Neural progenitor cell (in vitro differentiated cells): ENCODE measurements around the gene ZYG11A. TPM values are rescaled to one million over a fixed set of nuclear protein-coding genes. Genes with fewer than 3 reads are reported as not detected.

Source experiments
- DNase-seq: peaks from one replicate; pipeline ENCODE4 v3.0.0-alpha.2; 2016; ENCODE audit warnings: low spot score
- H2AFZ ChIP-seq: fragments of 200-600 bp; sonication (generic); replicated peaks from 2 replicates; pipeline ENCODE4 v1.6.1; 2016; ENCODE audit warnings: antibody characterized with exemption
- H3F3A ChIP-seq: fragments of 200-600 bp; sonication (generic); 2 replicates; pipeline ENCODE4 v1.6.1; 2016; ENCODE audit warnings: antibody characterized with exemption, low read depth
- H3K27ac ChIP-seq: fragments of 200-600 bp; sonication (generic); 2 replicates; pipeline ENCODE4 v1.5.1; 2016; ENCODE audit warnings: mild to moderate bottlenecking
- H3K27me3 ChIP-seq: fragments of 200-600 bp; sonication (generic); 2 replicates; pipeline ENCODE4 v1.6.1; 2016; ENCODE audit warnings: mild to moderate bottlenecking, moderate library complexity
- H3K36me3 ChIP-seq: fragments of 200-600 bp; sonication (generic); 2 replicates; pipeline ENCODE4 v1.5.1; 2016
- H3K4me1 ChIP-seq: fragments of 200-600 bp; sonication (generic); 2 replicates; pipeline ENCODE4 v1.6.1; 2016; ENCODE audit warnings: mixed run types
- H3K4me2 ChIP-seq: fragments of 200-600 bp; sonication (generic); 2 replicates; pipeline ENCODE4 v1.6.1; 2016
- H3K4me3 ChIP-seq: fragments of 200-600 bp; sonication (generic); 2 replicates; pipeline ENCODE4 v1.5.1; 2016
- H3K79me2 ChIP-seq: fragments of 200-600 bp; sonication (generic); 2 replicates; pipeline ENCODE4 v1.6.1; 2016; ENCODE audit warnings: low read depth
- H3K9ac ChIP-seq: fragments of 200-600 bp; sonication (generic); 2 replicates; pipeline ENCODE4 v1.6.1; 2016
- H3K9me3 ChIP-seq: fragments of 200-600 bp; sonication (generic); 2 replicates; pipeline ENCODE4 v1.5.1; 2016; ENCODE audit warnings: low read depth
- H4K20me1 ChIP-seq: fragments of 200-600 bp; sonication (generic); 2 replicates; pipeline ENCODE4 v1.6.1; 2016; ENCODE audit warnings: low read depth
- H3K27ac Mint-ChIP-seq: 3 replicates; pipeline ENCODE4 v1.8.0; 2021; ENCODE audit warnings: mixed read lengths
- H3K27me3 Mint-ChIP-seq: 2 replicates; pipeline ENCODE4 v1.8.0; 2022; ENCODE audit warnings: low read depth, mild to moderate bottlenecking, inconsistent platforms, moderate library complexity, mixed read lengths; ENCODE audit not compliant: insufficient read depth
- H3K36me3 Mint-ChIP-seq: 3 replicates; pipeline ENCODE4 v1.8.0; 2021; ENCODE audit warnings: mixed read lengths
- H3K4me1 Mint-ChIP-seq: 3 replicates; pipeline ENCODE4 v1.8.0; 2021; ENCODE audit warnings: mixed read lengths
- H3K4me3 Mint-ChIP-seq: 3 replicates; pipeline ENCODE4 v1.8.0; 2021; ENCODE audit warnings: mild to moderate bottlenecking, moderate library complexity, mixed read lengths
- H3K9me3 Mint-ChIP-seq: 3 replicates; pipeline ENCODE4 v1.8.0; 2020; ENCODE audit warnings: mixed read lengths
- EZH2 ChIP-seq: fragments of 200-600 bp; sonication (generic); IDR thresholded peaks from 2 replicates; pipeline ENCODE4 v1.6.1; 2017; ENCODE audit warnings: antibody characterized with exemption, mild to moderate bottlenecking, moderate library complexity
- EZH2phosphoT487 ChIP-seq: fragments of 200-600 bp; sonication (generic); IDR thresholded peaks from 2 replicates; pipeline ENCODE4 v1.6.1; 2017; ENCODE audit warnings: antibody characterized with exemption
- total RNA-seq: library from RNA; depleted of rRNA; stranded (reverse); fragments of >200 nt; gene quantifications from 2 replicates; pipeline ENCODE4 v1.2.3, GENCODE V29; 2015; ENCODE audit warnings: low replicate concordance
- TF ChIP-seq, protein P1 (sequence below): fragments of 200-600 bp; sonication (generic); IDR thresholded peaks from 2 replicates; pipeline ENCODE4 v1.5.1; 2017; ENCODE audit warnings: antibody characterized with exemption, mild to moderate bottlenecking

ZYG11A gene
- total RNA-seq, 1 donor from 2014 or later = 0.52 TPM

DNA sequence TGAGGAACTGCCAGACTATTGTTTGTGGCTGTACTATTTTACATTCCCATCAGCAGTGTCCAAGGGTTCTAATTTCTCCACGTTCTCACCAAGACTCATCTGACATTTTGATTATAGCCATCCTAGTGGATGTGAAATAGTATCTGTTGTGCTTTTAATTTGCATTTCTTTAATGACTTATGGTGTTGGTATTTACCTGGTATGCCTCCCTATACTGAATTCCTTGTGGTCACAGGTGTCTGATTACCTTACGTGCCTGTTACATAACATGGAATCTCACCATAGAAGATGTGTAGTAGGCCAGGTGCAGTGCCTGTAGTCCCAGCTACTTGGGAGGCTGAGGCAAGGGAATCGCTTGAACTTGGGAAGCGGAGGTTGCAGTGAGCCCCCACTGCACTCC is 13.5 kb downstream of the ZYG11A start:
- no peak overlapping the region for H2AFZ ChIP-seq

DNA sequence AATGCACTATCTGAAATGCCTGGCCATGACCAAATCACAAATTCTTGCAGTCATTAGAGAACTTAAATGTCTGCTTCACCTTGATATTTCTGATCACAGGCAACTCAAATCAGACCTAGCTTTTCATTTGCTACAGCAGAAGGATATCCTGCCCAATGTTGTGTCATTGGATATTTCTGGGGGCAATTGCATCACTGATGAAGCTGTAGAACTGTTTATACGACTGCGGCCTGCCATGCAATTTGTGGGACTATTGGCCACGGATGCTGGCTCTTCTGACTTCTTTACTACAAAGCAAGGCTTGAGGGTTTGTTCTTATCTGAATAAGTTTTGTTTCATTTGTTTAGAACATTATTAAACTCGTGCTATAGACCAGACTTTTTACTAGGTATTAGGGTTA is 14.9 kb downstream of the ZYG11A start:
- TF ChIP-seq EZH2 (no peak), EZH2phosphoT487 (no peak)
- TF ChIP-seq, protein P1, sequence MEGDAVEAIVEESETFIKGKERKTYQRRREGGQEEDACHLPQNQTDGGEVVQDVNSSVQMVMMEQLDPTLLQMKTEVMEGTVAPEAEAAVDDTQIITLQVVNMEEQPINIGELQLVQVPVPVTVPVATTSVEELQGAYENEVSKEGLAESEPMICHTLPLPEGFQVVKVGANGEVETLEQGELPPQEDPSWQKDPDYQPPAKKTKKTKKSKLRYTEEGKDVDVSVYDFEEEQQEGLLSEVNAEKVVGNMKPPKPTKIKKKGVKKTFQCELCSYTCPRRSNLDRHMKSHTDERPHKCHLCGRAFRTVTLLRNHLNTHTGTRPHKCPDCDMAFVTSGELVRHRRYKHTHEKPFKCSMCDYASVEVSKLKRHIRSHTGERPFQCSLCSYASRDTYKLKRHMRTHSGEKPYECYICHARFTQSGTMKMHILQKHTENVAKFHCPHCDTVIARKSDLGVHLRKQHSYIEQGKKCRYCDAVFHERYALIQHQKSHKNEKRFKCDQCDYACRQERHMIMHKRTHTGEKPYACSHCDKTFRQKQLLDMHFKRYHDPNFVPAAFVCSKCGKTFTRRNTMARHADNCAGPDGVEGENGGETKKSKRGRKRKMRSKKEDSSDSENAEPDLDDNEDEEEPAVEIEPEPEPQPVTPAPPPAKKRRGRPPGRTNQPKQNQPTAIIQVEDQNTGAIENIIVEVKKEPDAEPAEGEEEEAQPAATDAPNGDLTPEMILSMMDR = no peak
- Mint-ChIP-seq H3K4me1 (no peaks in the 10 kb centered on the region), H3K27ac (no peak overlapping the region), H3K9me3 (no peaks in the 10 kb centered on the region), H3K36me3 (no peaks in the 10 kb centered on the region), H3K4me3 (no peak overlapping the region), H3K27me3 (no peaks in the 10 kb centered on the region)
- no peak overlapping the region for H3K4me2 ChIP-seq
- no peaks in the 10 kb centered on the region for H3K27me3 ChIP-seq
- no peaks in the 10 kb centered on the region for H3K4me1 ChIP-seq
- H3K79me2 ChIP-seq = no peaks in the 10 kb centered on the region
- H3F3A ChIP-seq = no peaks in the 10 kb centered on the region
- no peak overlapping the region for H3K4me3 ChIP-seq
- H3K9ac ChIP-seq = no peak overlapping the region
- H2AFZ ChIP-seq = no peak overlapping the region
- no peaks in the 10 kb centered on the region for H3K9me3 ChIP-seq
- H3K36me3 ChIP-seq = no peaks in the 10 kb centered on the region
- H4K20me1 ChIP-seq = no peaks in the 10 kb centered on the region
- H3K27ac ChIP-seq = no peak overlapping the region
- no peak for DNase-seq

More for the DNA sequence above, 13.5 kb downstream of the ZYG11A start:
- H3K9ac ChIP-seq = no peak overlapping the region
- H3K36me3 ChIP-seq = no peaks in the 10 kb centered on the region
- H3K9me3 ChIP-seq = no peaks in the 10 kb centered on the region
- H3K4me3 Mint-ChIP-seq = no peak overlapping the region
- no peaks in the 10 kb centered on the region for H3K4me1 ChIP-seq
- no peaks in the 10 kb centered on the region for H3K27me3 ChIP-seq
- H3K4me1 Mint-ChIP-seq = no peaks in the 10 kb centered on the region
- H3K27ac Mint-ChIP-seq = no peak overlapping the region
- no peaks in the 10 kb centered on the region for H3F3A ChIP-seq
- H3K4me3 ChIP-seq = no peak overlapping the region
- no peak overlapping the region for H3K4me2 ChIP-seq
- no peaks in the 10 kb centered on the region for H3K27me3 Mint-ChIP-seq
- no peak for TF ChIP-seq EZH2phosphoT487
- no peak for TF ChIP-seq EZH2
- TF ChIP-seq, protein P1 = no peak
- H3K9me3 Mint-ChIP-seq = no peaks in the 10 kb centered on the region
- no peaks in the 10 kb centered on the region for H3K79me2 ChIP-seq
- H3K36me3 Mint-ChIP-seq = no peaks in the 10 kb centered on the region
- H3K27ac ChIP-seq = no peak overlapping the region
- DNase-seq = no peak
- no peaks in the 10 kb centered on the region for H4K20me1 ChIP-seq

DNA sequence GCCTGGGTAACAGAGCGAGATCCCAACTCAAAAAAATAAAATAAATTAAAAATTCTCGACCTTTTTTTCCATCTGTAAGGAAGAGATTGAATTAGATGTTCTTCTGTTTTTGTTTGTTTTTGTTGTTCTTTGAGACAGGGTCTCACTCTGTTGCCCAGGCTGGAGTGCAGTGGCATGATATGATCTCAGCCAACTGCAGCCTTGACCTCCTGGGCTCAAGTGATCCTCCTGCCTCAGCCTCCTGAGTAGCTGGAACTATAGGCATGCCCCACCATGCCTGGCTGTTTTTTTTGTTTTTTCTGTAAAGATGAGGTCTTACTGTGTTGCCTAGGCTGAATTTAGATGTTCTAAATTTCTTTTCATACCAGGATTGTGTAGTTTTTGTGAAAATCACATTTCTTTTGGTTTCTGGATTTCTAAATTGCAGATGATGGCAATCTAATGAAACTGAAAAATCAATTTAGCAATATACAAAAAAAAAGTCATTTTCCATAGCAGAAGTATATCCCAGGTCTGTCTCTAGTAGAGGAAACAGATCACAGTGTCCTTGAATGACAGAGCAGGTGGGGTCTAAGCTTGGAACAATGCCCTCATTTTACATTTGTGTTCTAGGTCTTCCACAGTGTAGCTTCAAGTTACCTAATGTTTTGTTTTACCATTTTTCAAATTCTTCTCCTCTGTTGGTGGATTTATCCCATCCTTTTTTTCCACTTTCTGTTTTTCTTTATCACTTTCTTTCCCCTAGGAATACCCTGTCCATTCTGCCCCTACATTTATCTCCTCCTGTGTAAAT is 20.3 kb downstream of the ZYG11A start:
- TF ChIP-seq EZH2 (no peak), EZH2phosphoT487 (no peak)
- TF ChIP-seq, protein P1 = no peak
- Histone ChIP-seq H3K36me3 (no peaks in the 10 kb centered on the region), H3K4me2 (no peak overlapping the region), H2AFZ (no peak overlapping the region), H3K4me3 (no peak overlapping the region), H3F3A (no peaks in the 10 kb centered on the region), H3K27me3 (no peaks in the 10 kb centered on the region), H3K79me2 (no peaks in the 10 kb centered on the region), H3K4me1 (no peaks in the 10 kb centered on the region), H3K9ac (no peak overlapping the region), H4K20me1 (no peaks in the 10 kb centered on the region), H3K9me3 (no peaks in the 10 kb centered on the region), H3K27ac (no peak overlapping the region)
- Mint-ChIP-seq H3K27me3 (no peaks in the 10 kb centered on the region), H3K36me3 (no peaks in the 10 kb centered on the region), H3K4me1 (no peaks in the 10 kb centered on the region), H3K9me3 (no peaks in the 10 kb centered on the region), H3K4me3 (no peak overlapping the region), H3K27ac (no peak overlapping the region)
- DNase-seq = no peak
